ENCODE measurements around the gene GEMIN4.

The GEMIN4 gene

GRCh38 chr17:746181-746580 lies 5.9 kb downstream of the GEMIN4 start:
- no peak overlapping the region for H3K4me3 ChIP-seq (ENCODE audit: low read depth, low read length)
- no peak for TF ChIP-seq CTCF (IDR thresholded peaks at IDR 0.05; ENCODE audit: low read depth, low read length, missing control alignments)
- no peak for DNase-seq (ENCODE audit: low read depth)

- no peak for DNase-seq (ENCODE audit: low read depth)
- no peak for TF ChIP-seq CTCF (IDR thresholded peaks at IDR 0.05; ENCODE audit: low read depth, low read length, missing control alignments)
- H3K4me3 ChIP-seq (ENCODE audit: low read depth, low read length) = no peak overlapping the region
Observed at GRCh38 chr17:745406-745805, 6.7 kb downstream of the GEMIN4 start.

- no peak for DNase-seq (ENCODE audit: low read depth)
- no peak for TF ChIP-seq CTCF (IDR thresholded peaks at IDR 0.05; ENCODE audit: low read depth, low read length, missing control alignments)
Observed at GRCh38 chr17:744937-745336, 7.1 kb downstream of the GEMIN4 start.

GRCh38 chr17:743139-743538 lies 8.9 kb downstream of the GEMIN4 start:
- no peak for DNase-seq (ENCODE audit: low read depth)
- no peak for TF ChIP-seq CTCF (IDR thresholded peaks at IDR 0.05; ENCODE audit: low read depth, low read length, missing control alignments)
- no peak overlapping the region for H3K4me3 ChIP-seq (ENCODE audit: low read depth, low read length)

More at GRCh38 chr17:744937-745336, 7.1 kb downstream of the GEMIN4 start:
- H3K4me3 ChIP-seq (ENCODE audit: low read depth, low read length) = no peak overlapping the region

- H3K4me3 ChIP-seq (ENCODE audit: low read depth, low read length) = no peak overlapping the region
- no peak for DNase-seq (ENCODE audit: low read depth)
- TF ChIP-seq CTCF (IDR thresholded peaks at IDR 0.05; ENCODE audit: low read depth, low read length, missing control alignments) = no peak
Observed at GRCh38 chr17:742147-742793, 9.8 kb downstream of the GEMIN4 start.

GRCh38 chr17:740240-741017 lies 11.6 kb downstream of the GEMIN4 start:
- no peak for TF ChIP-seq CTCF (IDR thresholded peaks at IDR 0.05; ENCODE audit: low read depth, low read length, missing control alignments)
- H3K4me3 ChIP-seq (ENCODE audit: low read depth, low read length) = no peak overlapping the region
- peak; percentile 72 for DNase-seq (ENCODE audit: low read depth)
